SK-N-MC (cell line): ENCODE data around the gene FEM1B.

ENCODE experiments used
- EZH2 ChIP-seq: fragments of 200-600 bp; sonication (generic); IDR thresholded peaks from one replicate; pipeline ENCODE4 v1.6.1; 2017; ENCODE audit warnings: antibody characterized with exemption
- FOXP2 ChIP-seq: optimal IDR thresholded peaks from 2 replicates; pipeline ENCODE3; 2011; ENCODE audit warnings: mild to moderate bottlenecking, moderate library complexity; ENCODE audit not compliant: insufficient read depth; ENCODE audit errors: extremely low read length, control extremely low read depth
- POLR2AphosphoS5 ChIP-seq: IDR thresholded peaks from 2 replicates; pipeline ENCODE4 v1.6.1; 2012; ENCODE audit warnings: mild to moderate bottlenecking, low read depth, low read length, borderline replicate concordance

DNA sequence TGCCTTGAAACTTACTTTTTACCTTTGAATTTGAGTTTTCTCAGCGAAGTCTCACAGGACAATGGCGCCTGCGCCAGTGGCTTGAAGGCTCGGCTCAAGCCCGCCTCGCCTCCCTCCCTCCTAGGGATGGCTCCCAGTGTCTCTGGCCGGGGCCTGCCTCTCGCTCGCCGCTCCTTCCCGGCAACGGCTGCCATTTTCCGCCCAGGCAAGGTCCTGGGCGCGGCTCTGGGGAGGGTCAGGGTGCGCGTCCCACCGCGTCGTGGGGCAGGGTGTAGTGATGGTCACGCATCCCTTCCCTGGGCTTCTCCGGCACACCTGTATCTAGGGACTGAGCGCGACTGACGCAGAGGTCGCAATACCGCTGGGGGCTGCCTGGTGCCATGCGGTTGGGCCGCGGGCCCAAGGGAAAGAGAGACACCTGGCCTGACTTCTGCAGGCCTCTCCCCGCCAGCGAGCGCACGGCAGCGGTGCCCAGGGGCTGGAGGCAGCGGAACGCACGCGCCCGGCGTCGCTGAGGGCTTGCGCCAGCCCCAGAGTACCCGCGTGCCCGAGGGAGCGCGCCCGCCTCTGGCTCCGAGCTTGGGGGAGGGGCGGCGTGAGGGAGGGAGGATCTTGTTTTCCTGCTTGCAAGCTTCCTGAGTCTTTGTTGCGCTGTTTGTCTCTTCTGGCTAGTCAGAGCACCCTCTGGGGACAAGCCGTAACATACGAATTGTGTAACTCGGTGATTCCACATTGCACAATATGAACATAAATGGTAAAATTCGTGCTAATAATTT, 20.7 kb upstream of the FEM1B start:
- TF ChIP-seq POLR2AphosphoS5 (no peak), EZH2 (no peak), FOXP2 (no peak)
